GM10248 (cell line): ENCODE data around the gene KHDRBS1.

ENCODE experiments used
- CTCF ChIA-PET: fragments of 300-600 bp; sonication (Branson Sonifier 250); formaldehyde crosslinking; extraction: SDS; loops from one replicate; lab custom pipeline; 2021; ENCODE audit warnings: antibody characterized with exemption; lab: Yijun Ruan, JAX
- POLR2A ChIA-PET: fragments of 350-650 bp; sonication (Branson Sonifier 250); formaldehyde crosslinking; extraction: SDS; loops from one replicate; lab custom pipeline; 2020; ENCODE audit warnings: antibody characterized with exemption; lab: Yijun Ruan, JAX
- DNase-seq: peaks from one replicate; pipeline ENCODE4 v3.0.0; 2012; ENCODE audit errors: extremely low spot score
- TF ChIP-seq, protein P1 (sequence below): IDR thresholded peaks from 2 replicates; pipeline ENCODE4 v1.5.1; 2012; ENCODE audit warnings: mild to moderate bottlenecking, low read depth; ENCODE audit errors: extremely low read depth, missing control alignments, control extremely low read depth

The KHDRBS1 gene

DNA sequence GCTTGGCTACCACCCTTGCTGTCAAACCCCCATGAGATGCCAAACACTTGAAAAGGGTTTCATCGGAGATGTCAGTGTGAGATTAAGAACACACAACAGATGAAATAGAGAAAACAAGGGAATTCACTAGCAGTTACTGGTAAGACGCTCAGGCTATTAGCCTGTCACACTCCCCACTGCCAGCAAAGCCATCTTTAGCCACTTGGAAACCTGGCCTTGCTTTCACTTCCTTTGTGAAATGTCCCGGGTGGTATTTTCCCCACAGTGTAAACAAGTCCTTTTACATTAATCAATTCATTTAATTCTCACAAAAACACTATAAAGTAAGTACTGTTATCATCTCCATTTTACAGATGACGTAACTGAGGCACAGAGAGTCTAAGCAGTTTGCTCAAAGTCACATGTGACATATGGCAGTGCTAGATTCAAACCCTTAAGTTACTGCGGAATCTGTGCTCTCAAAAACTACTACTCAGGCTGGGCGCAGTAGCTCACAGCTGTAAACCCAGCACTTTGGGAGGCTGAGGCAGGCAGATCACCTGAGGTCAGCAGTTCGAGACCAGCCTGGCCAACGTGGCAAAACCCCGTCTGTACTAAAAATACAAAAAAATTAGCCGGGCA, 32.7 kb upstream of the KHDRBS1 start:
- DNase-seq, result peak; percentile 43
- ChIA-PET POLR2A (no interaction called here), CTCF (interaction anchor here (1.0 to 3.0 kb wide), 4 partner anchors 17 to 165 kb away, joined by 3 to 16 read pairs (median 7); no protein-coding TSS in a partner anchor)
- TF ChIP-seq, protein P1, sequence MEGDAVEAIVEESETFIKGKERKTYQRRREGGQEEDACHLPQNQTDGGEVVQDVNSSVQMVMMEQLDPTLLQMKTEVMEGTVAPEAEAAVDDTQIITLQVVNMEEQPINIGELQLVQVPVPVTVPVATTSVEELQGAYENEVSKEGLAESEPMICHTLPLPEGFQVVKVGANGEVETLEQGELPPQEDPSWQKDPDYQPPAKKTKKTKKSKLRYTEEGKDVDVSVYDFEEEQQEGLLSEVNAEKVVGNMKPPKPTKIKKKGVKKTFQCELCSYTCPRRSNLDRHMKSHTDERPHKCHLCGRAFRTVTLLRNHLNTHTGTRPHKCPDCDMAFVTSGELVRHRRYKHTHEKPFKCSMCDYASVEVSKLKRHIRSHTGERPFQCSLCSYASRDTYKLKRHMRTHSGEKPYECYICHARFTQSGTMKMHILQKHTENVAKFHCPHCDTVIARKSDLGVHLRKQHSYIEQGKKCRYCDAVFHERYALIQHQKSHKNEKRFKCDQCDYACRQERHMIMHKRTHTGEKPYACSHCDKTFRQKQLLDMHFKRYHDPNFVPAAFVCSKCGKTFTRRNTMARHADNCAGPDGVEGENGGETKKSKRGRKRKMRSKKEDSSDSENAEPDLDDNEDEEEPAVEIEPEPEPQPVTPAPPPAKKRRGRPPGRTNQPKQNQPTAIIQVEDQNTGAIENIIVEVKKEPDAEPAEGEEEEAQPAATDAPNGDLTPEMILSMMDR, result no peak

DNA sequence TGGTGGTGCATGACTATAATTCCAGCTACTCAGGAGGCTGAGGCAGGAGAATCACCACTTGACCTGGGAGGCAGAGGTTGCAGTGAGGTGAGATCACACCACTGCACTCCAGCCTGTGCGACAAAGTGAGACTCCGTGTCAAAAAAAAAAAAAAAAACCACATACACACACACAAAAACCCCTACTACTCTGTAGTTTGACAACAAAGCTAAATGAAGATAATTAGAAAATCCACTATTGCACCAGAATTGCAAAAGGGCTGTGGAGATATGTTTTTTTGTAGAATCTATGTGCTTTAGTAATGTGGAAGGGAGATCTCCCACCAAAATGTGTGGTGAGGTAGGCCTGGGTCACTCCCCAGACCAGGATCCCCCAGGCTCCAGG, 32.2 kb upstream of the KHDRBS1 start:
- ChIA-PET POLR2A (no interaction called here), CTCF (interaction anchor here (1.0 to 3.0 kb wide), 2 partner anchors 17 to 165 kb away, joined by 3 to 16 read pairs; no protein-coding TSS in a partner anchor)
- TF ChIP-seq, protein P1, result no peak
- DNase-seq, result no peak

DNA sequence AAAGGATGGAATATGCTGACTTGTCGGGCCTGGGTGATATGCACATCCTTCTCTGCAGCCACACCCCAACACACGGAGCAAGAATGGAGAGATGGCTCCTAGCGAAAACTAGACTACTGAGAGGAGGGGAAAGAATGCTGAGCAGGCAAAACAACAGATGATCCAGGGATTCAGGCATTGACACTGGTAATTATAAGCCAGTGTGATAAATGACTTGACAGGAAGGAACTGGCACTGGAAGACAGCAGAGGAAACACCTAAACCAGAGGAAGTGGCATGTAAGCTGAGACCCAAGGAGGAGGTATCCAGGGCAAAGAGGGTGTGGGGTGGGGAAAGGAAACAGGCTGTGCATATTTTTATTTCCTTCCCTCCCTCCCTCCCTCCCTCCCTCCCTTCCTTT, 31.7 kb upstream of the KHDRBS1 start:
- DNase-seq, result no peak
- ChIA-PET CTCF (interaction anchor here (1.0 to 3.0 kb wide), 3 partner anchors 11 to 166 kb away, joined by 3 to 16 read pairs (median 3); no protein-coding TSS in a partner anchor), POLR2A (no interaction called here)
- TF ChIP-seq, protein P1, result no peak

DNA sequence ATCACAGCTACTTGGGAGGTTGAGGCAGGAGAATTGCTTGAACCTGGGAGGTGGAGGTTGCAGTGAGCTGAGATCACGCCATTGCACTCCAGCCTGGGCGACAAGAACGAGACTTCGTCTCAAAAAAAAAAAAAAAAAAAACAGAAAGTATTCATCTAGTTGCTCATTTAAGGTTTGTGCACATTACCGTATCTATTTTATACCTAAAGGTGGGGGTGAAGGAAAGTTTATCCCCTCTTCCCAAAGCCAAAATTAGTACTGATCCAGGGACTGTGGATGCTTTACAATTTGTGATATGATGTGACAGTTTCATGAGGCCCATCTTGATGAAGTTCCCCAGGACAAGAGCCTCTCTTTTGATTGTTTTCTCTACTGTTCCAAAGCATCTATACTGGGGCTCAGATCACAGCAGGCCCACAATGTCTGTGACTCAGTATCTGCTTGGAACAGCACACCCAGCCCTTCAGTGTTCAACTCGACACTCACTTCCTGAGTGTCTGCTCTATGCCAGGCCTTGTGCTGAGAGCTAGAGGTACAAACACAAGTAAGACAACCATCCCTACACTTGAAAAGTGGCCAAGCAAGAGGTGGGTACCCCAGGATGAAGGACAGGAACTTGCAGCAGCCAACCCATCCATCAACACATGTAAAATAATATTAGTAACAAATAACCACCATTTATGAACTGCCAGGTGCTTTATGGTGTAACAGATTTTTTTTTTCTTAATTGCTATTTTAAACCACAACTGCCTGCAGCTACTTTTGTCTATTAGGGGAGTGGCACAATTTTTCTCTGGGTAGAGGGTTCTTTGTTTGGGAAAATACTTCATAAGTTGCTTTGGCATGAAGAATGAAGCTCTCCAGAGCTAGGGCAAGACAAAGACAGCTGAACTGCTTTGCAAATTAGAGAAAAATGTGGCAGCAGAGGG, 29.0 kb upstream of the KHDRBS1 start:
- CTCF ChIA-PET, result interaction anchor here (0.9 to 6.0 kb wide), 11 partner anchors 7 to 196 kb away, joined by 3 to 38 read pairs (median 4); no protein-coding TSS in a partner anchor
- POLR2A ChIA-PET, result interaction anchor here (0.6 kb wide), 1 partner anchor 102 kb away, joined by 3 read pairs; no protein-coding TSS in a partner anchor
- TF ChIP-seq, protein P1, result no peak
- DNase-seq, result no peak

DNA sequence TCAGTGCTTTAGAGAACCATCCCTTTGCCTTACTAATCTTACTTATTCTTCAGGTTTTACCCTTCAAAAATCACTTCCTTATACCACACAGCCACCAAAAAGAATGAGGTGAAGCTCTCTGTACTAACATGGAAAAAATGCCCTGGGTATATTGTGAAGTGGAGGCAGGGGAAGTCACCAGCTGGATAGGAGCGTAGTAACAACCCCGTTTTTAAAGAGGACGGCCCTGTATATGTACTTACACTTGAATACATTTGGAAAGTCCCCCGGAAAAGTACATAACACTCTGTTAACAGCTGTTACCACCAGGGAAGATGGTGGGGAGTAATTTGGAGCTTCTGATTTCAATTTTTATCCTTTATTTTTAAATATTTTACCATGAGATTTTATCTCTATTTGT, 28.2 kb upstream of the KHDRBS1 start:
- CTCF ChIA-PET, result interaction anchor here (0.7 to 6.0 kb wide), 11 partner anchors 8 to 196 kb away, joined by 3 to 38 read pairs (median 4); no protein-coding TSS in a partner anchor
- peak; percentile 44 for DNase-seq
- TF ChIP-seq, protein P1, result no peak
- POLR2A ChIA-PET, result no interaction called here

DNA sequence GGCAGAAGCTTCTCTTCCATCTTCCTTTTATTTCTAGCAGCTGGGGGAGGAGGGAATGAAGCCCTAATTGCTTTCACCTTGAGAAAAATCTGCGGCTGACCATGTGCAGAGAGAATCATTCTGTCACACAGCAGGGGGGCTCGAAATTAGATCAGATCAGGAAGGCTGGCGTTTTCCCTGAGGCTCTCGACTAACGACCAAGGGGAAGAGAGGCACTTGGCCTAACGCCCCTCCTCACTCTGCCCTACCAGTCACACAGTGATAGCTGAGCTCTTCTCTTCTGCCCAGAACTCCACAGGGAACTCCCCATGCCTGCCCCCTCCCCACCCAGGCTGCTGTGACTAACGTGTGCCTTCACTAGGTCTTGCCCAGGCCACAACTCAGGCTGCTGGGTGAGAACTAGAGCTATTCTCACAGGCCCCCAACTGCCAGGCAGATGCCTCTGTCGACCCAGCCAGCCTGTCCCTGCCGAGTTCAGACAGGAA, 26.5 kb upstream of the KHDRBS1 start:
- DNase-seq, result no peak
- POLR2A ChIA-PET, result interaction anchor here (0.5 kb wide), 1 partner anchor 36 kb away, joined by 4 read pairs; no protein-coding TSS in a partner anchor
- CTCF ChIA-PET, result interaction anchor here (0.9 to 6.0 kb wide), 6 partner anchors 9 to 24 kb away, joined by 3 to 38 read pairs (median 4); no protein-coding TSS in a partner anchor
- TF ChIP-seq, protein P1, result no peak
